Measurements from ENCODE around the gene RCHY1. TPM values are rescaled to one million over a fixed set of nuclear protein-coding genes. Genes with fewer than 3 reads are reported as not detected.
A peak's percentile ranks its signal among the peaks of the same experiment; 100 is the strongest.
"Not testable (repeated sequence)": the region's sequence is repeated elsewhere in the genome, so short reads cannot be mapped to it uniquely, and the experiment has no call there.

The RCHY1 gene
- total and polyA plus RNA-seq, 8 donors = 28.3 to 44.5 (median 40.0) TPM

DNA sequence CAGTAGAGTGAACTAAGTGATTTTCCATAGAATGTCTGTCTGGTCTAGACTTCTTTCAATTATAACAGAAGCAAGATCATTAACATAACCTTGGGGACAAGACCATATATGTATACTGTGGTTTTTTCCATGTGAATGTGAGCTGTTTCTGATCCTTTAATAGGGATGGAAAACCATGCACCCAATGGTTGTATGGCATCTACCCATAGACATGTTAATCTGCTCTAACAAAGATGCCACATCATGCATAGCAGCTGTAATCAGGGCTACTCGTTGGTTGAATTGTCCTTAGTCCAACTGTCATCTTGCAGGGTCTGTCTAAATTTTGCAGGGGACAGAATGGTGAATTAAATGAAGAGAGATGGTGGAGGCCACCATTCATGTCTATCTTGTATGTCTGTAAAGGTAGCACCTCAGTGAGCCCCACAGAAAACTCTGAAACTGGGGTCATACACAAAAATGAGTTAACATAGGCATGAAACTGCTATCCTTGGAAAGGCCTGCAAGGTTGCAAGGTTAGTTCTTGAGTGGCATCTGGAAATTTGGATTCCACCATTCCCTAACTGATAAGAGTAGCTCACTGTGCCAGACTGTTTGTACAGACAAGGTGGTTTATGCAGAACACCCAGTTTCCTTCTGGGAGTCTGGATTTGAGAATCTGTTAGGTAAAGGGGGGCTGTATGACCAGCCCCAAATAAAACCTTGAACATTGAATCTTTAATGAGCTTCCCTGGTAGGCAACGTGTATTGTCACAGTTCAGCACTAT is 16.5 kb upstream of the RCHY1 start:
- ATAC-seq = no peak
- peaks cover 0 to 20% of the 10 kb centered on the region in 2 donors for H3K9me3 ChIP-seq
- peaks cover 0 to 79% of the 10 kb centered on the region in 2 donors for H3K36me3 ChIP-seq
- DNase-seq = no peak
- H3K4me3 ChIP-seq = no peak overlapping the region
- no peaks in the 10 kb centered on the region for H3K27me3 ChIP-seq
- H3K27ac ChIP-seq = no peak overlapping the region
- TF ChIP-seq, protein P1, sequence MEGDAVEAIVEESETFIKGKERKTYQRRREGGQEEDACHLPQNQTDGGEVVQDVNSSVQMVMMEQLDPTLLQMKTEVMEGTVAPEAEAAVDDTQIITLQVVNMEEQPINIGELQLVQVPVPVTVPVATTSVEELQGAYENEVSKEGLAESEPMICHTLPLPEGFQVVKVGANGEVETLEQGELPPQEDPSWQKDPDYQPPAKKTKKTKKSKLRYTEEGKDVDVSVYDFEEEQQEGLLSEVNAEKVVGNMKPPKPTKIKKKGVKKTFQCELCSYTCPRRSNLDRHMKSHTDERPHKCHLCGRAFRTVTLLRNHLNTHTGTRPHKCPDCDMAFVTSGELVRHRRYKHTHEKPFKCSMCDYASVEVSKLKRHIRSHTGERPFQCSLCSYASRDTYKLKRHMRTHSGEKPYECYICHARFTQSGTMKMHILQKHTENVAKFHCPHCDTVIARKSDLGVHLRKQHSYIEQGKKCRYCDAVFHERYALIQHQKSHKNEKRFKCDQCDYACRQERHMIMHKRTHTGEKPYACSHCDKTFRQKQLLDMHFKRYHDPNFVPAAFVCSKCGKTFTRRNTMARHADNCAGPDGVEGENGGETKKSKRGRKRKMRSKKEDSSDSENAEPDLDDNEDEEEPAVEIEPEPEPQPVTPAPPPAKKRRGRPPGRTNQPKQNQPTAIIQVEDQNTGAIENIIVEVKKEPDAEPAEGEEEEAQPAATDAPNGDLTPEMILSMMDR (IDR thresholded peaks at IDR 0.05) = no peak
- intact Hi-C loops (cut with DNase I) = no loop called here
- H3K4me1 ChIP-seq = no peaks in the 10 kb centered on the region

DNA sequence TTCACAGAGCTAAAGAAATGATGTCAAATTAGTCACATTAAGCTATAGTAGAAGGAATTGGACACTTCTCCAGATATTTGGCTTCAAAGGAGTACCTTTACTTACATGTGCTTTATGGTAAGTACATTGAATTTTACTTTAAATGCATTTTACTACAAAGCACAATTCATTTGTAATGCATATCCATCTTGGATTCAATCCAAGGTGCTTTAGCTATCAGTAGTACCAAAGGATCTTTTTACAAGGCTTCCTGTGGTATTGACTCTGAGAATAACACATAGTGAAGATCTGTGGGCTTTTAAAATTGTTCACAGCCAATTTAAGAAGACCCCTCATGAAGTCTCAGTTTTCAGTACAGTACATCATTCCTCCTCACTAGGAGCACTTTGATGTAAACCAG is 13.3 kb upstream of the RCHY1 start:
- H3K27me3 ChIP-seq = no peaks in the 10 kb centered on the region
- DNase-seq (no peak), ATAC-seq (no peak)
- H3K27ac ChIP-seq = no peak overlapping the region
- peaks cover 0 to 8% of the 10 kb centered on the region in 2 donors for H3K9me3 ChIP-seq
- intact Hi-C loops (cut with DNase I) = no loop called here
- no peaks in the 10 kb centered on the region for H3K4me1 ChIP-seq
- H3K4me3 ChIP-seq = no peak overlapping the region
- TF ChIP-seq, protein P1 (IDR thresholded peaks at IDR 0.05) = no peak
- H3K36me3 ChIP-seq = peaks cover 0 to 97% of the 10 kb centered on the region in 2 donors

DNA sequence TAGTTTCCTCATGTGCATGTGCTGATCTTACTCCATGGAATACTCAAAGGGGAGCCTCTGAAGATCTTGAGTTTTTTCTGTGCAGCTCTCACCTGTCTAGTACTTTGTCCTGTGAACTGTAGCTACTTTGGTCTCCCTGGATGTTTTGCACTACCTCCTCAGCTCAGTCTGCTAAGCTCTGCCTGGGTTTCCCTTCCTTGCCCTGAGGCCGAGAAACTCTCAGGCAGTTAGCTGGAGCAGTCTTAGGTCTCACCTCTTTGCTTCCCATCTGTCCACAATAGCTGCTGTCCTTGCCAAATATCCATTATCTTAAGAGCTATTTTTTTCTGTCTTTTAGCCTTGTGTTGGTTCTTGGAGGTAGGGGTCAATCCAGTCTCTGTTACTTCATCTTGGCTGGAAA is 11.7 kb upstream of the RCHY1 start:
- peaks cover 0 to 85% of the 10 kb centered on the region in 2 donors for H3K36me3 ChIP-seq

DNA sequence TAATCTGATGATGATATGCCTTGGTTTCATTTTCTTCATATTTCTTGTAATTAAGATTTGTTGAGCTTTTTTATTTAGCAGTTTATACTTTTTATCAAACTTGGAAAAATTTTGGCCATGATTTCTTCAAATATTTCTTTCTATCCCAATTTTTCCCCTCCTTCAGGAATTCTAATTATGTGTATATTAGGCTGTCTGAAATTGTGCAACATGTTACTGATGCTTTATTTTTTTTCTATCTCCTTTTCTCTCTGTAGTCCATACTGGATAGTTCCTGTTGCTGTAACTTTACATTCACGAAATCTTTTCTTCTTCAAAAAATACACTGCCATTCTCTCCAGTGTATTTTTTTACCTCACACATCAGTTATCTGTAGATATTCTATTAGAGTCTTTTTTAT is 10.9 kb upstream of the RCHY1 start:
- TF ChIP-seq, protein P1 (IDR thresholded peaks at IDR 0.05) = no peak
- no peak overlapping the region for H3K4me3 ChIP-seq
- DNase-seq (peak in 2 of 4 donors; percentile 17 to 28), ATAC-seq (no peak)
- no peak overlapping the region for H3K27ac ChIP-seq
- H3K4me1 ChIP-seq = no peaks in the 10 kb centered on the region
- no peaks in the 10 kb centered on the region for H3K27me3 ChIP-seq
- no peaks in the 10 kb centered on the region for H3K9me3 ChIP-seq
- intact Hi-C loops (cut with DNase I) = no loop called here
- peaks cover 0 to 76% of the 10 kb centered on the region in 2 donors for H3K36me3 ChIP-seq

More for the DNA sequence above, 11.7 kb upstream of the RCHY1 start:
- intact Hi-C loops (cut with DNase I) = no loop called here
- Histone ChIP-seq H3K27me3 (no peaks in the 10 kb centered on the region), H3K27ac (no peak overlapping the region), H3K4me3 (no peak overlapping the region), H3K4me1 (no peaks in the 10 kb centered on the region), H3K9me3 (no peaks in the 10 kb centered on the region)
- DNase-seq (no peak), ATAC-seq (no peak)
- TF ChIP-seq, protein P1 (IDR thresholded peaks at IDR 0.05) = no peak

DNA sequence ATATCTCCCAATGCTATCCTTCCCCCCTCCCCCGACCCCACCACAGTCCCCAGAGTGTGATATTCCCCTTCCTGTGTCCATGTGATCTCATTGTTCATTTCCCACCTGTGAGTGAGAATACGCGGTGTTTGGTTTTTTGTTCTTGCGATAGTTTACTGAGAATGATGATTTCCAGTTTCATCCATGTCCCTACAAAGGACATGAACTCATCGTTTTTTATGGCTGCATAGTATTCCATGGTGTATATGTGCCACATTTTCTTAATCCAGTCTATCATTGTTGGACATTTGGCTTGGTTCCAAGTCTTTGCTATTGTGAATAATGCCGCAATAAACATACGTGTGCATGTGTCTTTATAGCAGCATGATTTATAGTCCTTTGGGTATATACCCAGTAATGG is 5.2 kb upstream of the RCHY1 start:
- Histone ChIP-seq H3K4me1 (peaks cover 6 to 14% of the 10 kb centered on the region in 2 donors), H3K36me3 (peaks cover 5 to 43% of the 10 kb centered on the region in 2 donors)
- H3K27ac ChIP-seq; H3K4me3 ChIP-seq; intact Hi-C loops (cut with DNase I); ATAC-seq; H3K9me3 ChIP-seq; DNase-seq; H3K27me3 ChIP-seq: not testable (repeated sequence)
